OCI-LY3 (cell line): ENCODE data around the gene MEN1.

Experiments used
- H2AFZ ChIP-seq: fragments of 200-600, 300-600 bp; shearing (Covaris generic); 2 replicates; pipeline ENCODE4 v1.6.0; 2014; ENCODE audit warnings: antibody characterized with exemption, low read depth, low read length
- H3K27ac ChIP-seq: fragments of 200-600, 300-600 bp; sonication (generic); 2 replicates; pipeline ENCODE4 v1.5.1; 2014; ENCODE audit warnings: mild to moderate bottlenecking, low read length, moderate library complexity, mixed read lengths
- H3K27me3 ChIP-seq: fragments of 200-600, 300-600 bp; sonication (generic); 2 replicates; pipeline ENCODE4 v1.6.1; 2014; ENCODE audit warnings: low read depth, low read length, mixed read lengths
- H3K36me3 ChIP-seq: fragments of 200-600, 300-600 bp; sonication (generic); replicated peaks from 2 replicates; pipeline ENCODE3; 2014; ENCODE audit warnings: low read depth, low read length, mixed read lengths
- H3K4me1 ChIP-seq: fragments of 300-600, 200-600 bp; sonication (generic); 2 replicates; pipeline ENCODE4 v1.6.1; 2014; ENCODE audit warnings: low read length, mixed read lengths
- H3K4me2 ChIP-seq: fragments of 200-600, 300-600 bp; sonication (generic); 2 replicates; pipeline ENCODE4 v1.6.1; 2014; ENCODE audit warnings: low read length, mixed read lengths
- H3K4me3 ChIP-seq: fragments of 300-600, 200-600 bp; sonication (generic); 2 replicates; pipeline ENCODE4 v1.5.1; 2014; ENCODE audit warnings: antibody characterized with exemption, mild to moderate bottlenecking, low read length, moderate library complexity
- H3K79me2 ChIP-seq: fragments of 300-600, 200-600 bp; shearing (Covaris generic); 2 replicates; pipeline ENCODE4 v1.6.1; 2014; ENCODE audit warnings: mild to moderate bottlenecking, low read length, mixed read lengths
- H3K9ac ChIP-seq: fragments of 300-600, 200-600 bp; shearing (Covaris generic); 2 replicates; pipeline ENCODE4 v1.6.0; 2014; ENCODE audit warnings: mild to moderate bottlenecking, low read length, moderate library complexity
- H3K9me3 ChIP-seq: fragments of 200-600, 300-600 bp; shearing (Covaris generic); 2 replicates; pipeline ENCODE4 v1.6.1; 2014; ENCODE audit warnings: low read length, mixed read lengths; ENCODE audit not compliant: insufficient read depth
- H4K20me1 ChIP-seq: fragments of 200-600, 300-600 bp; sonication (generic); 2 replicates; pipeline ENCODE4 v1.6.1; 2016; ENCODE audit warnings: low read length, mixed read lengths; ENCODE audit not compliant: insufficient read depth
- CTCF ChIP-seq: fragments of 200-600, 300-600 bp; sonication (generic); IDR thresholded peaks from 2 replicates; pipeline ENCODE4 v1.5.1; 2014; ENCODE audit warnings: antibody characterized with exemption, low read length, low read depth
- EZH2phosphoT487 ChIP-seq: fragments of 200-600 bp; shearing (Covaris generic); IDR thresholded peaks from 2 replicates; pipeline ENCODE4 v1.6.1; 2018; ENCODE audit warnings: antibody characterized with exemption, mixed run types, low read depth

Gene MEN1

GRCh38 chr11:64784813-64785581 is 25.4 kb downstream of the MEN1 start:
- Histone ChIP-seq H3K79me2 (no peaks in the 10 kb centered on the region), H3K4me1 (peaks cover 3% of the 10 kb centered on the region), H2AFZ (no peak overlapping the region), H3K4me3 (no peak overlapping the region), H3K4me2 (no peak overlapping the region), H4K20me1 (no peaks in the 10 kb centered on the region), H3K9me3 (no peaks in the 10 kb centered on the region), H3K27me3 (no peaks in the 10 kb centered on the region), H3K27ac (no peak overlapping the region), H3K9ac (no peak overlapping the region), H3K36me3 (peaks cover 14% of the 10 kb centered on the region)
- no peak for TF ChIP-seq EZH2phosphoT487
- no peak for TF ChIP-seq CTCF

GRCh38 chr11:64778473-64779298 is 31.7 kb downstream of the MEN1 start, which contains the start of gene SF1:
SF1 (minus strand) TSS chr11:64778542; CDS start chr11:64778392, 150 bp downstream.
- Histone ChIP-seq H3K79me2 (peaks cover 52% of the 10 kb centered on the region), H3K4me3 (peak within 1 kb of the TSS; percentile 91), H3K4me2 (peak within 1 kb of the TSS; percentile 98), H3K4me1 (peaks cover 41% of the 10 kb centered on the region), H3K9ac (peak within 1 kb of the TSS; percentile 95), H3K27ac (peak within 1 kb of the TSS; percentile 92), H2AFZ (peak within 1 kb of the TSS; percentile 61; the same call in 1 of the 2 replicates), H3K9me3 (no peaks in the 10 kb centered on the region), H4K20me1 (peaks cover 37% of the 10 kb centered on the region), H3K27me3 (no peaks in the 10 kb centered on the region), H3K36me3 (peaks cover 40% of the 10 kb centered on the region)
- TF ChIP-seq CTCF, result no peak
- no peak for TF ChIP-seq EZH2phosphoT487

- peaks cover 46% of the 10 kb centered on the region for H3K4me1 ChIP-seq
These were observed 32.2 kb downstream of the MEN1 start for GRCh38 chr11:64778223-64778472.

More at GRCh38 chr11:64778223-64778472, 32.2 kb downstream of the MEN1 start:
- peaks cover 57% of the 10 kb centered on the region for H3K79me2 ChIP-seq
- H3K36me3 ChIP-seq, result peaks cover 46% of the 10 kb centered on the region
- H3K9ac ChIP-seq, result peak overlapping the region; percentile 95
- H3K4me3 ChIP-seq, result peak overlapping the region; percentile 84
- no peaks in the 10 kb centered on the region for H3K9me3 ChIP-seq
- no peak overlapping the region for H2AFZ ChIP-seq
- TF ChIP-seq EZH2phosphoT487 (no peak), CTCF (no peak)
- peak overlapping the region; percentile 40 for H3K4me2 ChIP-seq
- no peaks in the 10 kb centered on the region for H3K27me3 ChIP-seq
- H4K20me1 ChIP-seq, result peaks cover 42% of the 10 kb centered on the region
- peak overlapping the region; percentile 92 for H3K27ac ChIP-seq
